ENCODE results near the gene USP40. TPM values are rescaled to one million over a fixed set of nuclear protein-coding genes. Genes with fewer than 3 reads are reported as not detected.

Gene USP40
- total RNA-seq, 1 experiment from 2014 or later = 21.2 TPM

- no peak for DNase-seq (ENCODE audit: low read depth)
These were observed 92.0 kb downstream of the USP40 start for GRCh38 chr2:233474308-233475160.

- DNase-seq (ENCODE audit: low read depth) = no peak
These were observed 92.7 kb downstream of the USP40 start for GRCh38 chr2:233473878-233474277.

GRCh38 chr2:233473386-233473791 lies 93.2 kb downstream of the USP40 start:
- no peak for DNase-seq (ENCODE audit: low read depth)

GRCh38 chr2:233471291-233472035 lies 95.1 kb downstream of the USP40 start:
- DNase-seq (ENCODE audit: low read depth) = no peak

- no peak for DNase-seq (ENCODE audit: low read depth)
These were observed 95.7 kb downstream of the USP40 start for GRCh38 chr2:233470839-233471238.

GRCh38 chr2:233470011-233470687 lies 96.4 kb downstream of the USP40 start:
- DNase-seq (ENCODE audit: low read depth) = no peak

GRCh38 chr2:233469261-233470010 lies 97.1 kb downstream of the USP40 start:
- DNase-seq (ENCODE audit: low read depth) = no peak

- no peak for DNase-seq (ENCODE audit: low read depth)
These were observed 97.9 kb downstream of the USP40 start for GRCh38 chr2:233468741-233469110.

GRCh38 chr2:233468047-233468740 lies 98.4 kb downstream of the USP40 start:
- DNase-seq (ENCODE audit: low read depth) = no peak

- DNase-seq (ENCODE audit: low read depth) = no peak
These were observed 99.5 kb downstream of the USP40 start for GRCh38 chr2:233466991-233467603.

- DNase-seq (ENCODE audit: low read depth) = no peak
These were observed 101.9 kb downstream of the USP40 start for GRCh38 chr2:233464531-233465240.

- no peak for DNase-seq (ENCODE audit: low read depth)
These were observed 102.5 kb downstream of the USP40 start for GRCh38 chr2:233464056-233464455.

- DNase-seq (ENCODE audit: low read depth) = no peak
These were observed 103.0 kb downstream of the USP40 start for GRCh38 chr2:233463586-233463985.

GRCh38 chr2:233462826-233463470 lies 103.6 kb downstream of the USP40 start:
- DNase-seq (ENCODE audit: low read depth) = no peak

- no peak for DNase-seq (ENCODE audit: low read depth)
These were observed 104.3 kb downstream of the USP40 start for GRCh38 chr2:233462202-233462785.

GRCh38 chr2:233461481-233461891 lies 105.1 kb downstream of the USP40 start:
- DNase-seq (ENCODE audit: low read depth) = no peak

- DNase-seq (ENCODE audit: low read depth) = no peak
These were observed 105.7 kb downstream of the USP40 start for GRCh38 chr2:233460726-233461441.

GRCh38 chr2:233459426-233459825 lies 107.2 kb downstream of the USP40 start:
- DNase-seq (ENCODE audit: low read depth) = no peak

All from M059J (cell line).